Lower leg skin (tissue), 3 donors: Measurements from ENCODE around the gene DGKQ.

Experiments
- CTCF ChIP-seq, 3 donors: fragments of 450-650 bp; IDR thresholded peaks; one replicate each; pipeline ENCODE4 v1.5.1; 2016; ENCODE audit warnings: antibody characterized with exemption in 3 of 3, mild to moderate bottlenecking in 3 of 3, moderate library complexity in 2 of 3
- POLR2A ChIP-seq, 2 donors: fragments of 450-650 bp; IDR thresholded peaks; one replicate each; pipeline ENCODE4 v1.6.1; 2016 to 2017; ENCODE audit warnings: antibody characterized with exemption in 2 of 2, mild to moderate bottlenecking in 1 of 2, moderate library complexity in 1 of 2

- no peak for TF ChIP-seq CTCF (IDR thresholded peaks at IDR 0.05)
- TF ChIP-seq POLR2A (IDR thresholded peaks at IDR 0.05) = no peak
Measured at GRCh38 chr4:1012034-1012739, 38.8 kb upstream of the DGKQ start.
